ENCODE results near the gene FAM222A.
A peak's percentile ranks its signal among the peaks of the same experiment; 100 is the strongest.

Gene FAM222A

DNA sequence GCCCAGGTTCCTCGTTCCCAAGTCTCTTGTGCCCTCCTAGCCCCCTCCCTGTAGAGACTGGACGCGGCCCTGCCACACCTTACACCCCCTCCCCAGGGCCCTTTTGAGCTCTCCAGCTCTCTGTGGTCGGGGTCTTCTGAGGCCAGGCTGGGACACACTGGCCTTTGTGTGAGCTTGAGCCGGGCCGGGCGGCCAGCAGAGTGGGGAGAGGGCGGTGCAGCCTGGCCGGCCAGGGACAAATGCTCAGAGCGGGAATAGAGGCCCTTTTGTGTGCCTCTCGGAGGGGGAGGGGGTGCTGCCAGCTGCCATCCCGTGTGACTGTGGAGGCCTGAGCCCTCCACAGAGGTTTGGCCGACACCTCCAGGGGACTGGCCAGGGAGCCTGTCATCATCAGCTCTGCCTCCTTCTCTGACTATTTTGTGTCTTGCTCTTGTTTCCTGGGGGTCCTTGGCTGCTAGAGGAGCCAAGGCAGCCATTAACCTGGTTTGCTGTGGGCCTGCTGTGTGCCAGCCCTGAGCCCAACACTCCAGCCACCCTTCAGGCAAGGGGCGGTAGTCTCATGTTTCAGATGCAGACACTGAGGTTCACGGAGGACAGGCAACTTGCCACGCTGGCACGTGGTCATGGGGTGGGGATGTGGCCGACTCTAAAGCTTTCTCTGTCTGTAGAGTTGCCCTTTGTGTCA lies 13.6 kb downstream of the FAM222A start:
- DNase-seq, result no peak

DNA sequence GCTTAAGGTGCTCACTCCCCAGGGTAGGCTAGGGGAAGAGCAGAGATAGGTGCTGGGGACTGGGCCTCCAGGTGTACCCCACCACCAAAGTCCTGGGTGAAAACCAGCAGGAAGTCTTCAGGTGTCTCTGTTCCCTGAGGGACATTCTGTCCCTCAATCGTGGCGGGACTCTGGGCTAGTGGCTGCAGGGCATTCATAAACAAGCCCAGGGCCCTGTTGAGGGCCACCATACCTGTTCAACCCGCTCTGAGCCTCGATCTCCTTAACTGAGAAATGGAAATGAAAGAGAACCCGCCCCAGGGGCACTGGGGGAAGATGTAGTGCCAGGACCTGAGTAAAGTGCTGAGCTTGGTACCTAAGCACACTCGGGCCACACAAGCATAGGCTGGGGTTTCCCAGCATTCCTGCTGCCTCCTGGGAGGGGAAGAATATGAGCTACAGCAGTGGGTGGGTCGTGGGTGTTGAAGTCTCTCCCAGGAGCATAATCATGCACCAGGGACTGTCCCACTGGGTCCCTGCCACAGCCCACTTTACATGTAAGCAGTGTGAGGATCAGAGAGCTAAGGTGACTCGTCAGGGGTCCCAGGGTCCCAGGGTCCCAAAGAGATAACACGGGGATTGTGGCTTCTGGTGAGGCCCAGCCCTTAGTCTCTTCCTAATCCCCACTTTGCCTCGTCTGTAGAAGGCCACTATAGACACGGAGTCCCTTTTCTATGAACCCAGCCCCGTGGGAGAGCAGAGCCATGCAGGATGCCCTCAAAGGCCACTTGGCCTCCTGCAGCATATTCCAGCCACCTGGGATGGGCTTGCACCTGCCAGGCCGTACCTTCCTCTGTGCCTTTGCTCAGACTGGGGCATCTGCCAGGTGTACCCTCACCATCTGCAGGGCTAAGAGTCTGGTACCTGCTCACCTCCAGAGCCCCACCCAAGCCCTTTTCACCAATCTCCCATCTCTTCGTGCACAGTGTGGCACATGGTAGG lies 14.4 kb downstream of the FAM222A start:
- DNase-seq, result no peak

DNA sequence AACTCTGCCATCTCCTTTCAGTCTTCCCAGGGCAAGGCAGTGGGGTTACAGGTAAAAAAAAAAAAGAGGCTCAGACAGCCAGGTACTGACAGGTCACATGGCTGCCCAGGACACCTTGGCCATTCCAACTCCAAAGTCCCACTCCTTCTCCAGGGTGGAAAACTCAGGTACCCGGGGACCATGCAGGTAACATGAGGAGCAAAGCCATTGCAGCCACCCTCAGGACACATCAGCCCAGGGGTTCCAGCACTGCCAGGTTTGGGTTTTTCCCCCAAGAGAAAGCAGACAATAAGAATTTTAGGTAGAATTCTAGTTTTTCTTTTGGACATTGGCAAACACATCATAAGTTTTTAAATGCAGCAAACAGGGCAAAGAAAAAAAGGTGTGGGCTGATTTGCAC lies 15.3 kb downstream of the FAM222A start:
- DNase-seq, result no peak

DNA sequence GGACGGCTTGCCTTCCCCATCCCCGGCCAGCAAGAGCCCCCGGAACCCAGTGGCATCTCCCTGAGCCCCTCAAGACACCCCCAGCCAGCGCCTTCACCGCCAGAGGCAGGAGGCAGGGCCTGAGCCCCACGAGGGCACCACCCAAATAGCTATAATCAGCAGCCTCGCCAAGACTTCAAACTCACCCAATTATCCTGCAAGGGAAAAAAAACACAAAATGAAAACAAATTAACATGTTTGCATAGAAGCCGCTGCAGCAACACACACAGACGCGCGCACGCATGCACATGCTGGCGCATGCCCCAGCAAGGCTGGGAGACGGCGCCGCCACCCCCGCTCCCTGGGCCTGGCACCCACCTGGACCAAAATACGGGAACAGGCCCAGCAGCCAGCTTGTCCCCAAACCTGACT lies 15.8 kb downstream of the FAM222A start:
- DNase-seq, result no peak

DNA sequence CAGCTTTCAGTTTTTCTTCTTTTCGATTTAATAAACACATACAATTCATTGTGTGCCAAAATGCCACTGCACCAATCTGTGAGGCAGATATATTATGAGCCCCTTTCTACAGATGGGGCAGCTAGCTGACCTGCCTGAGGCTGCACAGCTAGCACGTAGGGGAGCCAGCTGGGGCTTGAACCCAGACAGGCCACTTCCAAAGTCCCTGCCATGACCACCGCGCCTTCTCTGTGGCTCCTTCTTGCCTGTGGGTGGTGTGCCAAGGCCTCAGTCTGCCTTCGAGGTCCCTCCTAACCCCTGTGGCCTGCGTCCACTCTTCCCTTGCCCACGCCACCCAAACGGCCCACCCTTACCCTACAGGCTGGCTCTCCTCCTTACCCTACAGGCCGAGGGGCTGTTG lies 16.2 kb downstream of the FAM222A start:
- DNase-seq, result no peak

DNA sequence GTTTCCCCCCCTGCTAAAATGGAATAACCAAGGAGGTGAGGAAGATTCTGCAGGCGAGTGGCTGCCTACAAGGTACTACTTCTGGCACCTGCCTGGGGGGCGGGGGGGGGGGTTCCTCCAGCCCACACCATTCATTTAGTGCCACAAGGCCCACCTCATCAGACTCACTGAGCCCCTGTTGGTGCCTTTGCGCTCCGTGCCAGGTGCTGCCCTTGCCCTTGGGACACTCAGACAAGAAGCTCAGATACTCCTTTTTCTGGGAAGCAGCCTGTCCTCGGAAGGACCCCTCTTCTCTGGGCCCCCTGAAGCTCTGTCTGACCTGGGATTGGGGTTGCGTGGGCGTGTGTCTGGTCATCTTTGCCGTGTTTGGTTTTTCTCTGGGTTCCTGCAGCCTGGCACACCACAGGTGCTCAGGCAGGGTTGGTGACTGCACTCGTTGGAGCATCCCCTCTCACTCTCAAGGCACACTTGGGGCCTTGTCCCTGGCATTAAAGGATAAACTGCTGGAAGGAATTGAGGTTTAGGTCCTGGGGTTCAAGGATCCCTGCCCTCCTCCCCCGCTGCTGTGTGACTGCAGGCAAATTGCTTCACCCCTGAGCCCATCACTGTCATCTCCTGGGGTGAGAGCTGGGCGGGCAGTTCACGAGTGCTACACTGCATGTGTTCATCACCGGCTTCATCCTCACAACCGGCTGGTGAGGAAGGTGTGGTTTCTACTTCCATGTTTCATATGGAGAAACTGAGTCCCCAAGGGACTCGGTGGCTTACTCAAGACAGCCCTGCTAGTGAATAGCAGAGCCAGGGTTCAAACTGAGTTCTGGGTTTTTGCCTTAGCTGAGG lies 16.9 kb downstream of the FAM222A start:
- DNase-seq, result no peak

DNA sequence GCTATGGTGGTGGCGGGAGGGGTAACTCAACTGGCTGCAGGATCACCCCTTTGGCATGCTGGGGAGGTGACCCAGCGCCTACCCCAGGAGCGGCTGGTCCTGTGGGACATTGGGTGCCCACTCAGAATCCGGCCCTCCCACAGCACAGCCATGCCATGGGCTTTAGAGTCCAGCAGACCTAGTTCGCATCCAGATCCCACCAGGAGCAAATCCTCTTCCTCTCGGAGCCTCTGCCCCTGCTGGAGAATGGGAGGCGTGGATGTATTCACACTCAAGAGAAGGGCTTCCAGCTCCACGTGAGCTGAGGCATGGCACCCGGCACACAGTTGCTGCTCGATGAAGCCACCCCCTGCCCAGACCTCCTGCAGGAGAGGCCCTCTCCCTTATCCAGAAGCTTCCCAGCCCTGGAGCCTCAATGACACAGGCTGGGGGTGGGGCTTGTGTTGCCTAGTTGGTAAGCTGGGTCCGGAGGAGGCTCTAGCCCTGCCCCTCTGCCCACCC lies 17.7 kb downstream of the FAM222A start:
- DNase-seq, result no peak

DNA sequence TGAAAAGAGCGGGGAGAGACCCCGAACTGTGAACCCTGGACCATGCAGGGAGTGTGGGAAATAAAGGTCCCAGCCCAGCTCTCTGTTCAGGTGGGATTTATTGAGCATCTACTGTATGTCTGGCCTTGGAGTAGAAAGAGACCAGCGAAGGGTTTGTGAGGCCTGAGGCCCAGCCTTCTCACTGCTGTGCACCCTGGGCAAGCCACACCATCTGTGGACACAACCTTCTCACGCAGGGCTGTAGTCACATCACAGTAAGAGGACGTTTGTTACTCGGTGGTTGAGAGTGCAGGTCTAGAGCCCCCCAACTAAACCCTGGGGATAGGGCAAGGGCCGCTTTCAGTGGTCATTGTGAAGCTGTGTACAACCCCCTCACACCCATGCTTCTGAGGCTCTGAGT lies 18.2 kb downstream of the FAM222A start:
- DNase-seq, result no peak

DNA sequence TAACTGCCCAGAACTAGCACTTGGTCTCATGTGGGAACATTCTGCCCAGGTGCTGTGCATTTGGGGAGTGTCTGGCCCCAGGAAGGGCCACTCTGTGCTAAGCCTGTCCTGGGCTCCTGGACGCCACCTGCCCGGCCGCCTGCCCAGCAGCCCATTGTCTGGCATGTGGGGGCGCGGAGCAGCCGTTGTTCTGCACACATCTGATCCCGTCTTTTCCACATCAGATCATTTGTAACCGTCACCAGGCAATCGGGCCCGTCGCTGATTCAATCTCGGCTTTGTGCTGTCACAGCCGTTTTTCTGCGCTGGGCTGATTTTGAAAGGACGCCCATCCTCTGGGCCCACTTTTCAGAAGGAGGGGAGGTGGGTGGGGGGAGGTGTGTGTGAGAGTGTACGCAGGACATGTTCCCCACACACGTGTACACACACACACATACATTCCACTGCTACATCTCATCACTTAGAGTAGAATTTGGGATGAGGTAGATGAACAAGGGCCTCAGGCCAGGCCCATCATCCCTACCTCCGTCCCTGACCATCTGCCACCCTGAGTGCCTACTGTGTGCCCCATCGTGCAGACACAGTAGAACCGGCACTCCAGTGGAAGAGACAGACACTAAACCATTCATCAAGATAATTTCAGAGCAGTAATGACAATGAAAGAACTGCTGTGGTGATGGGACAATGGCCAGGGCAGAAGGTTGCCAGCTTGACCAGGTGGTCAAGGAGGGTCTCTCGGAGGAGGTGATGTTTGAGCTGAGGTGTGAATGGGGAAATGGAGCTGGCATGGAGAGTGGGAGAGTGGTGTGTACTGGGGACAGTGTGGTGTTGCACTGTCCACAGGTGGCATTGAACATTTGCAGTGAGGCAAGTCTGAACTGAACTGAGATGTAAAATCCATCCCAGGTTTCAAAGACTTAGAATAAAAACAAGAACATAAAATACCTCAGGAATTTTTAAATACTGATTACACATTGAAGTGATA lies 19.0 kb downstream of the FAM222A start:
- DNase-seq, result no peak

DNA sequence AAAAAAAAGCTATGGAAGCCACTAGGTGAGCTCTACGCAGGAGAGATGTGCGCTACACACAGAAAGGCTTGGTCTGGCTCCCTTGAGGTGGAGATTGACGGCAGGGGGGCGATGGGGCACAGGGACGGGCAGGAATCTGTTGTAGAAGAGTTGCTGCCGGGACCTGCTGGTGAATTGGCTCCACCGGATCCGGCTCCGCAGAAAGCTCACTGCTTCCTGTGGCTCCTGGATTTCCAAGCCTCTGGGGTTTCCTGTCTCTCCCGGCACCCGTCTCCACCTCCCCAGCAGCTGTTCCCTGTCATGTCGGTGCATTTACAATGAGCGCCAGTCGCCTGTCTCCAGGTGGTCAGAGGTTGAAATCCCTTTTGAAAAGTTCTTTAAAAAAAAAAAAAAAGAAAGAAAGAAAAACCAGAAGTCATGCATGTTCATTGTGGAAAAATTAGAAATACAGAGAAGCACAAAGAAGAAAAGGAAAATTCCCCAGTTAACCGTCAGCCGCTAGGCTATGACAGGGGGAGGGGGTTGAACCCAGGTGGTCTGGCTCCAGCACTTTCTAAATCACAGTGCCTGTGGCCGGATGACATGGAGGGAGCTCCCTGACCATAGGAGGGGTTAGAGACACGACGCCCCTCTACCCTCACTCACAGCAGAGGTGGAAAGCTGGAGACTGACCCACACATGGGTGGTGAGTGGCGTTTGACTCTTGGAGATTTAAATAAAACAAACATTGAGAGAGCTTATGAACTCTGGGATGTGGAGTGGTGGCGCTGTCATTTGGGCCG lies 20.8 kb downstream of the FAM222A start:
- DNase-seq, result no peak

DNA sequence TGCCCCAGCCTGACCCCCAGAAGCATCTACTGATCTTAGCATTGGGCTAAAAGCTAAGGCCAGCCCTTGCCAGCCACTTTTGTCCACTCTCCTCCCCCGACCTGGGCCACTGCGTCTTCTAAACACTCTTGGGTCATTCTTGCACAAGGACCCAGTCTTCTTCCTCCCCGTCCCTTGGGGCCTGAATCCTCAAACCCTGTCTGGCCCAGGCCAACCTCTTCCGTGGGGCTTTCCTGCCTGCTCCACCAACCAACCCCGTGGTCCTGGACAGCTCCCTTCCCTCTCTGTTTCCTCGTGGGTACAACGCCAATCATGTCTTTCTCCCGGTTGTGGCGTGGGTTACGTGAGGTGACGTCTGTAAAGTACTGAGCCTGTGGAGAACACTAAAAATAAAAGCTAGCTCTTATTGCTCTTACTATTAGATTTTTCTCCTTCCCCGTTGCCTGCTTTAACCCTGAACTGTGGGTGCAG lies 21.5 kb downstream of the FAM222A start:
- DNase-seq, result no peak

DNA sequence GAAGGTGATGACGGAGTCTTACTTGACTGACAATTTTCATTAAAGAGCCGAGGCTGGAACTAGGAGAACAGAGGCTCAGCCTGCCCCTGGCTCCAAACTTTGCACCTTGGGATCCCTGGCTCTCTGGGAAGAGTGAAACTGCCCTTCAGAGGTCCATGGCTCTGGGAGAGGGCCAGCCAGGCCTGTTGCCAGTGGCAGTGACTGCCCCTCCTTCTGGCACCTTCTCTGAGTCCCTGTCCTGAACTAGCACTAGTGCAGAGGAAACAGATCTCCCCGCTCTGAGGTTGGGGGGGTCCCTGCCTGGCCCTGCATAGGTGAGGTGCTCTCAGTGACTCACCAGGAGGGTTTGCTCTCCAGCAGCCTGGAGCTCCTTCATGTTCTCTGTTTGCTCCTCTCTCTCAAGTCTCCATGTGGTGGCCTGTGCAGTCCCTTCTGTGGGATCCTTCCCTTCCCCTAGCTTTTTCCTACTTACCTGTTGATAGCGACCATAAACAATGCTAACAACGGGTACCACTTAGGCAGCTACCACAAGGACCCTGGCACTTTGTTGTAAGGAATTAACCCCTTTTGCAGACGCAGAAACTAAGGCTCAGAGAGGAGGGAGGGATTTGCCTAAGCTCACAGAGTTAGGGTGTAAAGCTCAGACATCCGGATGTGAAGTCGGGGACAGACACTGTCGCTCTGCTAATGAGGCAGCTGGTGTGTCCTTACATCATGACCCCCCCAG lies 22.4 kb downstream of the FAM222A start:
- DNase-seq, result no peak

DNA sequence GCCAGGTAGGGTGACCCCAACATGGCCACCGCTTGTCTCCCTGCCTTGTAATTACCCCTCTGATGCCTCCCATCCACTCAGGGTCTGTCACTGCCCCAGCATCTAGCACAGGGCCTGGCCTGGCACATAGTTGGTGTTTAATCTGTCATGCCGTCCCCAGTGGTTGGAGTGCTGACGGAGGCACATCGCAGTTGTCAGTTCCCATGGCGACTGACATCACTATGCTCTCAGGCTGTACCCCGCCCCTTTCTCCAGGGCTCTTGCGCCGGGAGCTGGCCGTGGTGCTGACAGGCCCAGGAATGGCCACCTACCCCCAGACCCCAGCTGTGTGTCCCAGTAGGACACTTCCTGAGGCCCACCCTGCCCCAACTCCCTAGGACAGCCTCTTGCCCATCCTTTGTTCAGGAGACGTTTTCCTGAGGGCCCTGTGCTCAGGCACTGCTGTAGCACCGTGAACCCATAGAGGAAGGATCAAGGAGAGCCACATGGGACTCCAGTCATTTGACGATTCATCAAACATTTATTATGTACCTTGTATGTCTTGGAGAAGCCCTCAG lies 23.0 kb downstream of the FAM222A start:
- DNase-seq, result peak; percentile 59

DNA sequence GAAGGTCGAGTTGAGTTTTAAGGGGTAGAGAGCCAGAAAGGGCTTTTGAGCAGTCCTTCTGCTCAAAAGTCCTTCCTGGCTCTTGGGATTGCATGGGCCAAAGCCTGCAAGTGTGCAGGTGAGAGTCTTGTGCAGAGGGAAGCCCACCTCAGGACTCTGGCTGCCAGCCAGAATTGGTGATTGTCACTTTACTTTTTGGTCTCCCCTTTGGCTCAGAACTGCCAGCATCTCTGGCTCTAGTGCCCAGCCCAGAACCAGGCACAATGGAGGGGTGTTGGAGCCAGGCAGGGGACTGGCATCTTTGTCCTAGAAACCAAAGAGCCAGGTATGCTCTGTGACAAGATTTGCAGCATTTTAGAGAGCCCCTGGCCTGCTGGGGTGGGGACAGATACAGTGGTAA lies 23.5 kb downstream of the FAM222A start:
- no peak for DNase-seq

DNA sequence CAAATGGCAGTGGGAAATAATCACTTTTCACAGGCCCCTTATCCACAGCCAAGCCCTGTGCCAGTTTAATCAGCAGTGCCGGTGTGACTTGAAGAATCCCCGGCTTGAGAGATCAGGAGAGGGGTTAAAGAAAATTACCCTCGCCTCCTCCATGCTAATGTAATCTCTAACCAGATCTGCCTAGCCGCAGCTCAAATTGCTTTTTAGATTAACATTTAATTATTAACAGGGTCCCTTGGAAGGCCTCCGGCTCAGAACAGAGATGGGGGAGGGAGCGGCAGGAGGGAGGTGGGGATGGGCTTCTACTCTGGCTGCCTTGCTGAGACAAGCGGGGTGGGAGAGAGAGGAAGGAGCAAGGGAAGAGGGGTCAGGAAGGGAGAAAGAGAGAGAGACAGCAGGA lies 24.0 kb downstream of the FAM222A start:
- DNase-seq, result no peak

DNA sequence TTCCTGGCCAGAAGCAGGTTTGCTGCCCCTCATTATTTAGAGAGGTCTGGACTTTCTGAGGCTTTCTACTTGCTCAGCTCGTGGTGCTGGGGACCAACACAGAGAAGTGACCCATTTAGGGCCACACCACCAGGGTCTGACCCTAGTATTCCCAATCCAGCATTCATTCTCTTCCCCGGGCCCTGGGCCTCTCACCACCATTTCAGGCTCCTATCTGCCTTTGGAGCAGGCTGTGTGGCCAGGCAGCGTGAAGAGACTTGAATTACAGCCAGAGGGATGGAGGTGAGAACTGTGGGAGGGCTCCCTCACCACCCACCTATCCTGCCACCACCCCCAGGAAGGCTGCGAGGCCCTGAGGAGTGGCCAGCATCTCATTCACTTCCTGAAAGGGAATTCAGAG lies 24.6 kb downstream of the FAM222A start:
- DNase-seq, result no peak

DNA sequence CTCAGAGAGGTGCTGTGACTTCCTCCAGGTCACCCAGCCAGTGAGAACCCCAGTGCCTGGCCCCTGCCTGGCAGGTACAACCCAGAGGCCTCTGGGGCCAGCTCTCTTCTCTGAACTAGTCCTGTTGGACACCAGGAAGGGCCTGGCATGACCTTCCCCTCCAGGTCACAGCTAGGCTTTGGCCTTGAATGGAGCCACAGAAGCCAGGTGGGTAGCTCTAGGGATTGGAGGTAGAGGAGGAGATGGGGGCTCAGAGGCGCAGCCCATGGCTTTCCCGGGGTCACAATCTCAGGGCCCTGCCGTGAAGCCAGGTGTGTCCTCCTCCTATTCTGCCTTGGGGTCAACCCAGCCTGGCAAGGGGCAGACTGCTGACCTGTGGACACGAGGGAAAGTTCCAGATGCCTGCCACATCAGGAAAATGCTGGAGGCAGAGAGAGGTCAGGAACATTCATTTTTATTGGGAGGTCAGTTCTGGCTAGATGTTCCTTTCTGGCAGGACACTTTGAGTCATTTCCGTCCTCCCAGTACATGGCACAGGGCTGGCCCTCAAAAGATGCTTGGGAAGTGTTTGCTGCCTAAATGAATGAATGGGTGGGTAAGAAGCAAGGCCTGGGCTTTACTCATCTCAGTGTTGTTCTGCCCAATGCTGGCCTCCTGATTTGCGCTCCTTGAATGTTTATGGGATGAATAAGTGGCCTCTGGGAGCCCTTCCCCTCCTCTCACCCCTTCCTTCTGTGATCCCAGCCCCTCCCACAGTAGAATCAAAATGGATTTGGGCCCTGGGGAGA lies 25.4 kb downstream of the FAM222A start:
- no peak for DNase-seq

DNA sequence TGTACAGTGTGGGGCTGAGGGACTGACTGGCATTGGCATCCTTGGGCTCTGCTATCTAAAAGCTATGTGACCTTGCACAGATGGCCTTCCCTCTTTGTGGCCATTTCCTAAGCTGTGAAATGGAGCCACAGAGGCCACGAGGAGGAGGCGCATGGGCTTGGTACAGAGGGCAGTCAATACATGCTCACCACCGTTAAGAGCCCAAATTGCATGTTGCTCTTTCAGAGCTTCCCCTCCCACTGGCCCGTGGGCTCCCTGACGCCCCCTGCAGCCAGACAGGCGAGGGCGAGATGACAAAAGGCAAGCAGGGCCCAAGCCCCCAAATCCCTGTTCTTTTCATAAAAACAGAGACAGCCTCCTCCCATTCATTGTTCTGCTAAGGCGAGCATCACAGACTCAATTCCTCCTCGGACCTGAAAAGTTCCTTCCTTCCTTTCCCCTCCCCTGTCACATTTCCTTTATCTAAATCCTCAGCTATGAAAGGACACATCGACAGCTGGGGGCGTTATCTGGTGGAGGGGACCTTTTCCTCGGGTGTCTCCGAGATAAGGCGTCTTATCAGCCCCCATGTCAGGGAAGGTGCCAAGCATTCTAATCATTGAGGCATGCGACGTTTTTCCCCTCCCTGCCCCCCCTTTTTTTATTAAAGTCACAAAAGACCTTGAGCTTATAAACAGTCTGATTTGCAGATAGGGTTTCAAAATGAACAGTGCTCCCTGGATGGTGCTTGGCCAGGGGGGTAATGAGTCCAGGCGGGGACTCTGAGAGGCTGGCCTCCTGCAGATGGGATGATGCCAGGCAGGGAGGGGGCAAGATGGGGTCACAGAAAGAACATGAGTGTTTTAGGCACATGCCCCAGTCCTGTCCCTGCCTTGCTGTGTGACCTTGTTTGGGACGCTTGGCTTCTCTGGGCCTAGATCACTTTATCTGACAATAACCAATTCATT lies 26.4 kb downstream of the FAM222A start:
- peak; percentile 82 for DNase-seq

Measured in OCI-M1 (cell line).